Activated naive CD4-positive, alpha-beta T cell treated with anti-CD3 and anti-CD28 coated beads, Interleukin-2, amount 50 U/mL, for 72 hours (primary cell): ENCODE data around the gene BROX. TPM values are rescaled to one million over a fixed set of nuclear protein-coding genes. Genes with fewer than 3 reads are reported as not detected.
A peak's percentile ranks its signal among the peaks of the same experiment; 100 is the strongest.
"Not testable (repeated sequence)": the region's sequence is repeated elsewhere in the genome, so short reads cannot be mapped to it uniquely, and the experiment has no call there.

ENCODE experiments used
- ATAC-seq, 2 donors: fragments of 150-1000 bp; cut with Tn5 transposase; 2 replicates each; pipeline ENCODE4 v1.10.0; 2021; ENCODE audit warnings: mild to moderate bottlenecking in 2 of 2, moderate library complexity in 2 of 2
- DNase-seq, 2 donors: peaks; one replicate each; pipeline ENCODE4 v3.0.0; 2021 to 2022; ENCODE audit warnings: low spot score in 2 of 2
- H3K27ac Mint-ChIP-seq, 2 donors: one replicate each; pipeline ENCODE4 v1.8.0; 2022; ENCODE audit warnings: mild to moderate bottlenecking in 2 of 2, mixed read lengths in 2 of 2
- H3K36me3 Mint-ChIP-seq, 2 donors: one replicate each; pipeline ENCODE4 v1.8.0; 2022; ENCODE audit warnings: mixed read lengths in 2 of 2
- H3K9me3 Mint-ChIP-seq, 2 donors: one replicate each; pipeline ENCODE4 v1.8.0; 2022; ENCODE audit warnings: mixed read lengths in 2 of 2
- total RNA-seq, 2 donors: library from RNA; stranded (reverse); gene quantifications; one replicate each; pipeline ENCODE4 v1.2.3, GENCODE V29; 2022

Gene BROX
- total RNA-seq, 2 donors from 2014 or later: 36.7 to 38.2 TPM

DNA sequence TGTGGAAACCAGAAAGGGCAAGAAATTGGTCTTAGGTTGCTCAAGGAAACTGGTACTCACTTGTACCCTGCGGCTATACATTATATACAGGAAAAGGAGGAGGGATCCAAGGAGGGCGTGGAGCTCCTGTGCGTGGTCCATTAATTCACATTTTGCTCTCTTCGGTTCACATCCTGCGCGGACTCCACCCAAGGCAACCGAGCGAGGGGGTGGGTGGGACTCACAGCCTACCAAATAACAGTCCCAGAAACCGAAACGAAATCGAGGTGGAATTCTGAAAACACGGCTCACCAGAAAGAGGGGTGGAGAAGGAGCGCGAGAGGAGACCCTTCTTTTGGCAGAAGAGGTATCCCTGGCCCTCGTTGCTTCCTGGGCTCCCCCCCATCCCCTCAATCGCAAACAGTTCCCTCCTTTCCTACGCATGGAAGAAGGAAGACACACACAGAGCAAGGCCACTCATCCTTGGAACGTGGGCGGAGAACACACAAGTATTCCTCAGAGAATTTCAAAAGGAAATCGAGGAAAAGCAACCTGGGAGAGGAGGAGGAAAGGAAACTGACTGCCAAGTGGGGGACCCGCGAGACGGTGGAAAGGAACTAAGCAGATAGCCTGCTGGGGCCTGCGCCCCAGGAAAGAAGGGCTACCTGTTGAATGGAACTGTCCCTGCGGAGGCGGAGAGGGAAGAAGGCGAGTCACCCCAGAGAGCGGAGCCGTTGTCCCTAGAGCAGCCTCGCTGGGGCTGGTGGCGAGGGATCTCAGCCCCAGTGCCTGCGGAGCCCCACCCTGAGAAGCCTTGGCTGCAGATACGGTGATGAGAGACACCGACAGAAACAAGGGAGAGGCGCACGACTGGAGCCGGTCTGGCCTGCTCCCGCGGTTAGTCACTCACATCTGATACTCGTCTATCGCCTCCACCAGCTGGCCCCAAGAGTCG, 778 bp upstream of the BROX start:
- H3K27ac Mint-ChIP-seq: peak overlapping the region; percentile 97 to 100
- ATAC-seq: peak; percentile 54 to 60
- DNase-seq: peak; percentile 43 to 72
- peaks cover 35 to 53% of the 10 kb centered on the region in 2 donors for H3K36me3 Mint-ChIP-seq
- no peaks in the 10 kb centered on the region for H3K9me3 Mint-ChIP-seq

DNA sequence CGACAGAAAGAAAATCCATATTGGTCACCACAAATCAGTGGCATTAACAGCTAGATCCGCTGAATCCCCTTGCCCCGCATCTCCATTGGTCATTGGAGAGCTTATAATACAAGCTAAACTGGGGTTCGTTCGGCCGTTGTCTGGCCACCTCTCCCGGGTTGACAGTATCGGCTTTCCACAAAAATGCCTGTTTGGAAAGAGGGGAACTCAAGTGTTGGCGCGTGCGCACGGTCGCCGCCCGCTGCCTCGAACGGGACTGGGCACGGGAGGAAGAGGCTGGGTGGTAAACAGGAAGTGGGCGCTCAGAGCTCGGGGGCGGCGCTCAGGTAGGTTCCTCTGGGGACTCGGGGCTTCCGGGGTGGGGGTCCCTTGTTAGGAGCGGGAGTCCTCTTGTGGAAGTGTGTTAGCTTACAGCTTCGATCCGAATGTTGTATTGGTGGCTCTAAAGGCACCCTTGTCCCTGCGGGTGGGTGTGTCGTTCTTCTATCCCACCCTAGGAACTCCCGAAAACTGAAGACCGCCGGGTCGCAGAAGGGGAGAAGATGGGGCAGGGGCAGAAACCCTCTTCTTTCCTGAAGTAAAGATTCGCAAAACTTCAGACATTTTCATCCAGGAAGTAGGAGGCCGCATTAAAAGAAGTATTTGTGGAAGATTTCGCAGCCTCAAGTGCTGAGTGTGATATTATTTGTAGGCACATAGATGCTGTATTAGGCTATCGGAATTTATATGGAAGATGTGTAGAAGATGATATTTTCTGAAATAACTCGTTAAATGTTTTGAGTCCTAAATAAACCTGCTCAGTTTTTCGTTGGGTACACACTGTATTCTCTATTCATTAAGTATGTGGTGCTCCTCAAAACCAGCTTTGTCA, 962 bp downstream of the BROX start:
- Mint-ChIP-seq H3K36me3 (peaks cover 35 to 51% of the 10 kb centered on the region in 2 donors), H3K27ac (peak overlapping the region; percentile 99 to 100), H3K9me3 (no peaks in the 10 kb centered on the region)
- ATAC-seq: peak; percentile 71 to 75
- peak; percentile 80 to 87 for DNase-seq

DNA sequence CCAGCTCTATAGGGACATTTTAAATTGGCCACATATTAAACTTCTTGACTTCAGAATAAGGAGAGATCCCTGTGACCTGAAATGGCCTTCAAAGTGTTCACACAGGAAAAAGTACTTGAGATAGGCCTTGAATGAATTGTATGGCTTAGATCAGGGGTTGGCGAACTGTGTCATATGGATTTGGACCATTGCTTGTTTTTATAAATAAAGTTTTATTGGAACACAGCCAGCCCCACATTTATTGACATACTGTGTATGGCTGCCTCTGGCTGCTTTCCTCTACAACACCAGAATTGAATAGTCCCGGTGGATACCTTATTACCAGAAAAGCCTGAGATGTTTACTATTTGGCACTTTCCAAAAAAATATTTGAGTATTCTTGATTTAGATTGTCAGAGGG, 4.0 kb downstream of the BROX start:
- H3K36me3 Mint-ChIP-seq: peaks cover 30 to 32% of the 10 kb centered on the region in 2 donors
- peak overlapping the region in 1 of 2 donors; percentile 55 for H3K27ac Mint-ChIP-seq
- DNase-seq (no peak), ATAC-seq (no peak)
- H3K9me3 Mint-ChIP-seq: no peaks in the 10 kb centered on the region

DNA sequence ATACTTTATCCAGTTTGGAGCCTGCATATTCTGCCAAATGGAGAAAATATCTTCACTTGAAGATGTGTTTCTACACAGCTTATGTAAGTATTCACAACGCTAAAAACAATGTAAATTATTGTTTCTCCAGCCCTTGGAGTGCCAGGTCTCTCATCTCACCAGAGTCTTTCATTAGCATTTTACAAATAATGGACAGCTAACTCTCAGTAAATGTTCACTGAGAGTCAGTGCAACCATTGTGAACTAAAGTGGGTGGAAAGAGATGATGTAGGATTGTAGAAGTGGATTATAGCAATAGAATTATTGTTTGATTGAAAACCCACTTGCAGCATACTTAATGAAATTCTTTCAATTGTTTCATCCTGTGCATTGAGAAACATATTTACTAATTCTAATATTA, 16.4 kb downstream of the BROX start:
- H3K9me3 Mint-ChIP-seq: no peaks in the 10 kb centered on the region
- peaks cover 11 to 18% of the 10 kb centered on the region in 2 donors for H3K36me3 Mint-ChIP-seq
- DNase-seq: no peak
- ATAC-seq: no peak
- H3K27ac Mint-ChIP-seq: no peak overlapping the region

DNA sequence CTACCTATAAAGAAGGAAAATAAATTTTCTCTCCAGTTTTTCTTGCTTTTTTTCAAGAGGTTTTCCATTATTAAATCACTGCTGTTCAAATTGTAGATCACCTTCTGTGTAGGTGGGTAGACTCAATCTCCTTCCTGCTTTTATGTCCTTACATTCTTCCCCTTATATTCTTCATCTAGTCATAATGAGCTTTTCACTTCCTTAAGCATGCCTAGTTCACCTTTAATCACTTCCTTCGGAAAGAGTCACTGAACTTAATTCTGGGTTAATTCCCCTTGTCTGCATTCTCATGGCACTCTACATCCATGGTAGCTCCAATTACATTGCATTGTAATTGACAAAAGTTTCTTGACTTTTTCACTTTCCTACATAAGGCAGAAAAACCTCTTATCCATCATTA, 18.5 kb downstream of the BROX start:
- no peak for DNase-seq
- peaks cover 6 to 12% of the 10 kb centered on the region in 2 donors for H3K36me3 Mint-ChIP-seq
- no peaks in the 10 kb centered on the region for H3K9me3 Mint-ChIP-seq
- no peak overlapping the region for H3K27ac Mint-ChIP-seq
- no peak for ATAC-seq

DNA sequence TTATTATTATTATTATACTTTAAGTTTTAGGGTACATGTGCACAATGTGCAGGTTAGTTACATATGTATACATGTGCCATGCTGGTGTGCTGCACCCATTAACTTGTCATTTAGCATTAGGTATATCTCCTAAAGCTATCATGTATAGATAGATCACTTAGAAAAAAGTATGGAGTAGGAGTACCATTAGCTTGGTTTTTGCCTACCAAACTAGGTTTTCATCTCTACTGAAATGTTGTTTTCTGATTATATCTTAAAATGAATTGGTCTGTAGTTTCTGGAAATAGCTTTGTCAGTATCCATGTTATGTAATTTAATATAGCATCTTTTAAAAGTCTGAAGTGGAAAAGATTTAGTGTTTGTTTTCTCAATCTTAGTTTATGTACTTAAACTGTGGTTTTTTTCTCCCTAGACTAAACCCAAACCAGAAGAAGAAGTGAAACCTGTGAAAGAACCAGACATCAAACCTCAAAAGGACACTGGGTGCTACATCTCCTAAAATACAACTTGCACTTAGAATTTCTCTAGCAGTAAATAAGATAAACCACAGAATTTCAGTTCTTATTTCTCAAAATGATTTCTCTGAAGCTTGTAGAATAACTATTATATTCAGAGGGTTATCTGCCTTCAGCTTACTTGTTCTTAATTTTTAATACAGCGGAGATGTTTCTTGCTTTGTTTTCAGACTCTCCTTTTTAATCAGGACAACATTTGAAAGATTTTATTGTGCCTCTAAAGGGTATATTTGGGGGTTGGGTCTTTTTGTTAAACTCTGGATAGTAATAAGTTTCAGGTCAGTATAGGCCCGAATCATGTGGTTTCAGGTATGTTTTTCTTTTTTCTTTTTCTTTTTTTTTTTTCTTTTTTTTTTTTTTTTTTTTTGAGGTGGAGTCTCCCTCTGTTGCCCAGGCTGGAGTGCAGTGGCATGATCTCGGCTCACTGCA, 20.1 kb downstream of the BROX start:
- H3K36me3 Mint-ChIP-seq: peaks cover 6 to 12% of the 10 kb centered on the region in 2 donors
- no peaks in the 10 kb centered on the region for H3K9me3 Mint-ChIP-seq
- ATAC-seq (peak in 1 of 2 donors; percentile 82), DNase-seq (no peak)
- no peak overlapping the region for H3K27ac Mint-ChIP-seq

DNA sequence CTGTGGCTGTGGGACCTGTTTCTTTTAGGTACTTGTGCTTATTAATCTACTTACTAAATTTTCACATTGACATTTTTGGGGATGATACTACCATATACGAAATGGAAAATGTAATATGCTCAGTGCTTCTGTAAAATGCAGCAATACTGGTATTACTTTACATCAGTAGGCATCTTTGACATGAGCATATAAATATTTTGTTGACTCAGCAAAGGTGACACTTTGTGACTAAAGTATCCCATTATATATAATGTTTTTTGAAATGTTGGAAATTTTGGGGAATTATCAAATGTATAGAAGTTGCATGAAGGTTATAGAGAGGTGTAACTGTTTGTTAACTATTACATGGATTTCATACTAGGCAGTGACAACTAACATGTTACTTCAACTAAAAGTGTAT, 22.4 kb downstream of the BROX start:
- Mint-ChIP-seq H3K36me3 (peaks cover 6 to 12% of the 10 kb centered on the region in 2 donors), H3K9me3 (no peaks in the 10 kb centered on the region), H3K27ac (no peak overlapping the region)
- DNase-seq: no peak
- no peak for ATAC-seq

DNA sequence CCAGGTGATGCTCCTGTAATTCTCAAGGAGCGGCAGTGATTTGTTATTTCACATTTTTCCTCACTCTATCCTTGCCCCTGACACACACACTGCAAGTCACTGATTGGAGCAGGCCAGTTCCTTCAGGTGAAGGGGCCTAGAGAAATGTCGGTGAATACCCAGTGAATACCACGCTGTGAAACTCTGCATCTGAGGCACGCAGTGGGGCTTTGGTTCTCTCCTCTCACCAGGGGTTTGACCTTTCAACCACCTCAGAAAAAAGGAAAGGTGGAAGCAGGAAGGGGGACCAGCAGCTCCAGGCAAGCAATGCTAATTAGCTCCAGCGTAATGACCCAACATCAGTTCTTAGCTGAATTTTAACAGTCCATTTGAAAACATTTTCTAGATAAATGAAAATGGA, 24.1 kb downstream of the BROX start:
- H3K27ac Mint-ChIP-seq: no peak overlapping the region
- ATAC-seq (no peak), DNase-seq (no peak)
- no peaks in the 10 kb centered on the region for H3K9me3 Mint-ChIP-seq
- peaks cover 0 to 2% of the 10 kb centered on the region in 2 donors for H3K36me3 Mint-ChIP-seq

DNA sequence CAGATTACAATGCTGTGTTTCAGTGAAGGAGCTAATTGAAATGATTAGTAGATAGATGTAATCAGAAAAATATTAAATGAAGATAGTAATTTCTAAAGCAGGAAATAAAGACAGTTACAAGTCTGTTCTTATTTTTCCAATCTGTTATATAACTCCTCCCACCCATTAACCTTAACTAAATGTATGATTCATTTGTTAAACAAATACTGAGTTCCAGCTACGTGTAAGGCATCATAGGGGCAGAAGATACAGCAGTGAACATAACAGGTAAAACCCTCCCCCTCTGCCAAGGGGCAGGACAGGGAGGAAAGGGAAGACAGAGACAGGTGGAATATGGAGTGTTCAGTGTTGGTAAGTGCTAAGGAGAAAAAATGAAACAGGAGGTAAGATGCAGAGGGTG, 24.6 kb downstream of the BROX start, which contains the start of gene FAM177B:
TSS of gene FAM177B (plus strand) at position 231 of the 400 bp plus-strand sequence. CDS start 9,344 bp downstream, outside the sequence.
- Mint-ChIP-seq H3K9me3 (no peaks in the 10 kb centered on the region), H3K27ac (no peak within 1 kb of the TSS), H3K36me3 (no peaks in the 10 kb centered on the region)
- ATAC-seq (no peak), DNase-seq (no peak)

DNA sequence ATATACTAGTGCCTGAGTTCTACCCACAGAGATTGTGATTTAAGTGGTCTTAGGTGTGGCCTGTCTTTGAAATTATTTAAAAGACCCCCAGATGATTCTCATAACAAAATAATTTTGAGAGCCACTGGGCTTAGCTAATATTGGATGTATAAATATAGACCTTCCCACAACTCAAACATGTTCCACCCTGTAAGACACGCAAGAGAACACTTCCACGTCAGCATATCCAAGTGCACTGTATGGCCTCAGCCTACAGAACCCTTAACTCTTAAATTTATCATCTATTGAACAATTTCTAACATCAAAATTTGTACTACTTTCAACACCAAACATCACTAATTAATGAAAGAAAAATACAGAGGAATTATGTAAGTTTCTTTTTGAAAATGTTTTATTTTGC, 27.1 kb downstream of the BROX start:
- Mint-ChIP-seq H3K36me3 (no peaks in the 10 kb centered on the region), H3K9me3 (no peaks in the 10 kb centered on the region), H3K27ac (no peak overlapping the region)
- ATAC-seq: no peak
- DNase-seq: no peak

DNA sequence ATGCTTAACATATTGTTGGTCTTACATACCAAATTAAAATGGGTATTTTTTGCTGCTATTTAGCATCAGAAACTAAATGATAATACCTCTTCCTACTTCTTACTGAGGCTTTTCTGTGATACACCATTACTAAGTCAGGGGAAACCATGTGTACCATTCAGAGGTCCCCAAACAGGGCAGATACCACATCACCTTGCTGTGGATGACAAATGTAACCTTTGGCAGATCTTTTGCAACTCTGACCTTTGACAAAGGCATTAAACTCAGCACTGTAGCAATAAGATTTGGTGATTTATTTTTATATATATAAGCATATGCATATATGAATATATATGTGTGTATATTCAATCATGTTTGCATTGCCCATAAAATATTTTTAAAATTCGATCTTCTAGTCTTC, 27.6 kb downstream of the BROX start:
- Mint-ChIP-seq H3K36me3 (no peaks in the 10 kb centered on the region), H3K27ac (no peak overlapping the region), H3K9me3 (no peaks in the 10 kb centered on the region)
- DNase-seq (no peak), ATAC-seq (no peak)

DNA sequence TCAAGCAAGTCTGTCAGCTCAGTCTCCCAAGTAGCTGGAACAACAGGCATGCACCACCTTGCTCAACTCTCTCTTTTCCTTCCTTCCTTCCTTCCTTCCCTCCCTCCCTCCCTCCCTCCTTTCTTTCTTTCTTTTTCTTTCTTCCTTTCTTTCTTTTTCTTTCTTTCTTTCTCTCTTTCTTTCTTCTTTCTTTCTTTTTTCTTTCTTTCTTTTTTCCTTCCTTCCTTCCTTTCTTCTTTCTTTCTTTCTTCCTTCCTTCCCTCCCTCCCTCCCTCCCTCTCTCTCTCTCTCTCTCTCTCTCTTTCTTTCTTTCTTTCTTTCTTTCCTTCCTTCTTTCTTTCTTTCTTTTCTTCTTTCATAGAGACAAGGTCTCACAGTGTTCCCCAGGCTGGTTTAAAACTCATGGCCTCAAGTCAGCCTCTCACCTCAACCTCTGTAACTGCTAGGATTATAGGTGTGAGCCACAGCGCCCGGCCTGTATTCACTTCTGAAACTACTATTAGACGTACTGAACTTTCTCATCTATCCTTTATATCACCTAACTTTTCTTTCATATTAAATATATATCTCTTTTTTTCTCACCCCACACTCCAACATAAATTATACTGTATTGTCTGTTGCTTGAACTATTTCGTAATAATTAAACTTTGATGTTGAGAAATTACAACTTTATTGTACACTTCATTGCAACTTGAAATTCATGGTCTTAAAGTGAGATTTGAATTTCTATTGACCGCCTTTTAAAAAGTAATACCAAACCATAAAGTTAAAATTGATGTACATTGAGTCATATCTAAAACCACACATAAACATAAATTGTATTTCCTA, 29.5 kb downstream of the BROX start:
- not testable (repeated sequence) for H3K27ac Mint-ChIP-seq, DNase-seq, H3K9me3 Mint-ChIP-seq, H3K36me3 Mint-ChIP-seq, ATAC-seq

DNA sequence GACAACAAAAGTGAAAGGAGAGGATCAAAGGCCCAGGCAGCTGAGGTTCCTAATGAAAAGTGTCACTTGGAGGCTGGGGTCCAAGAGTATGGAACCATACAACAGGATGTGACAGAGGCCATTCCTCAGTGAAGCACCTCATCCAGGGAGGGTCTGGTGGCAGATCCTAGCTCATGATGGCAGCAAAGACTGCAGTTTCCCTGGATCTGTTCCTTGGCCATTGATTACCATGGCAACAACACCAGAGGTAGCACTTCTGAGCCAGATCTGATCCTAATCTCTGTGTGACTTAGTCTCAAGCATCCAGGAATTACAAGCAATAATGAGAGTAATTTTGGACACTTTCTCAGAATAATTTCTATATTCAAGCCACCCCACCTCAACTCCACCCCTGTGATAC, 37.6 kb downstream of the BROX start:
- DNase-seq (no peak), ATAC-seq (no peak)
- H3K9me3 Mint-ChIP-seq: no peaks in the 10 kb centered on the region
- H3K27ac Mint-ChIP-seq: no peak overlapping the region
- no peaks in the 10 kb centered on the region for H3K36me3 Mint-ChIP-seq

DNA sequence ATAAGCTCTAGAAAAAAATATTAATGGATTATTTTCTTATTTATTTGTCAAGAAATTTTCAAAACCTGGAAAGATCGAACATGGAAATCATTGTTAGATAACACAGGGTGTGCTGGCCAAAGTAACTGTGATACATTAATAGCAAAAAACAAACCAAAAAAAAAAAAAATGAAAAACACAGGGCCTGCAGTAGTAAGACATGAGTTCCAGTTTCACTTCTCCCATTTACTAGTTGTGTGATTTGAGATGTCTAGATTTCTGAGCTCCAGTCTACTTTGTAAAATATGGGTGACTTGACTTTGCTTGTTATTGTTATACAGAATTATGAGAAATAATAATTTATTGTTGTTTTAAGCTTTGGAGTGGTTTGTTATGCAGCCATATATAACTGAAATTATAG, 38.3 kb downstream of the BROX start:
- Mint-ChIP-seq H3K36me3 (no peaks in the 10 kb centered on the region), H3K27ac (no peak overlapping the region)

DNA sequence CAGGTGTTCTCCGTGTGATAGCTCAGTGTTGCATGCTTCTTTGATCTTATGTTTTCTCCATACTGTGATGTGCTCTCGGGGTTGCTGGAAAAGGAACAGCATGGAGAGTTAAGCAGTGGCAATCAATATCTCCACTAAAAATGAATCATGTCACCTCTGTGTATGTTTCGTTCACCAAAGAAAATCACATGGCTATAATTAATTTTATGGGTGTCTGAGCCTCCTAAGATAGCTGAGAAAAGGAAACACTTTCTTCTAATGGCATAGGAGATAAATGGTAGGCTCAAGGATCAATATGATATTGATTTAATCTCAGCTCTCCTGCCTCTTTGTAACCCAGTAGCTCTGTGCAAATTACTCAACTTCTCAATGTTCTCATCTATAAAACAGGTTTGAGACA, 38.9 kb downstream of the BROX start:
- Mint-ChIP-seq H3K9me3 (no peaks in the 10 kb centered on the region), H3K36me3 (no peaks in the 10 kb centered on the region), H3K27ac (no peak overlapping the region)
- no peak for ATAC-seq
- no peak for DNase-seq

More for the DNA sequence above, 38.3 kb downstream of the BROX start:
- ATAC-seq: no peak
- no peak for DNase-seq
- H3K9me3 Mint-ChIP-seq: no peaks in the 10 kb centered on the region
